Stimulated activated CD4-positive, alpha-beta T cell treated with anti-CD3 and anti-CD28 coated beads, Interleukin-2, amount 100 ng/mL, for 4 hours (primary cell): ENCODE data around the gene PAGE1.
"Not testable (repeated sequence)": the region's sequence is repeated elsewhere in the genome, so short reads cannot be mapped to it uniquely, and the experiment has no call there.

ENCODE experiments used
- DNase-seq: peaks from one replicate; pipeline ENCODE4 v3.0.0-alpha.2; 2020; ENCODE audit warnings: low read depth

Gene PAGE1, protein sequence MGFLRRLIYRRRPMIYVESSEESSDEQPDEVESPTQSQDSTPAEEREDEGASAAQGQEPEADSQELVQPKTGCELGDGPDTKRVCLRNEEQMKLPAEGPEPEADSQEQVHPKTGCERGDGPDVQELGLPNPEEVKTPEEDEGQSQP

GRCh38 chrX:49695276-49696180 lies at the start of gene PAGE1:
Gene PAGE1 (minus strand): TSS chrX:49695984. CDS start chrX:49694770, 1,214 bp downstream.
- no peak for DNase-seq

- not testable (repeated sequence) for DNase-seq
Observed at GRCh38 chrX:49741501-49741900, 45.7 kb upstream of the PAGE1 start.

GRCh38 chrX:49727847-49728246 lies 32.1 kb upstream of the PAGE1 start:
- no peak for DNase-seq

DNA sequence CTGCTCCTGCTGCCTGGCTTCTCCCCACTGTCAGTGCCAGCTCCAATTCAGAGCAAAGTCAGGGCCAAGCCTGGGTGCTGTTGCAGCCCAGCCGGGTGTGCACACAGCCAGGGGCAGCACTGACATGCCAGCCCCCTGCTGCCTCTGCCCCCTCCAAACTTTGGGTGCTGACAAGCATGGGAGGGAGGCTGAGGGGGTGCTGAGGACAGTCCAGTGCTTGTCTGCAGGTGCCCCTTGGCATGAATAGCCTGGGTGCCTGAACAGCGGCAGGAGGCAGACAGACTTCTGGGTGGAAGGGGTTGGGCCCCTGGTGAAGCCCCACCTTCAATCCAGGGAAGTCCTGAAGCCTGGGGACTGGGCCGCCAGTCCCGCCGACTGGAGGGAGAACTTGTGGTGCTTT lies 31.2 kb upstream of the PAGE1 start:
- no peak for DNase-seq

- DNase-seq: no peak
Observed at GRCh38 chrX:49725923-49726904, 30.4 kb upstream of the PAGE1 start.

GRCh38 chrX:49725401-49725800 lies 29.6 kb upstream of the PAGE1 start:
- no peak for DNase-seq

- not testable (repeated sequence) for DNase-seq
Observed at GRCh38 chrX:49720106-49720505, 24.3 kb upstream of the PAGE1 start.

DNA sequence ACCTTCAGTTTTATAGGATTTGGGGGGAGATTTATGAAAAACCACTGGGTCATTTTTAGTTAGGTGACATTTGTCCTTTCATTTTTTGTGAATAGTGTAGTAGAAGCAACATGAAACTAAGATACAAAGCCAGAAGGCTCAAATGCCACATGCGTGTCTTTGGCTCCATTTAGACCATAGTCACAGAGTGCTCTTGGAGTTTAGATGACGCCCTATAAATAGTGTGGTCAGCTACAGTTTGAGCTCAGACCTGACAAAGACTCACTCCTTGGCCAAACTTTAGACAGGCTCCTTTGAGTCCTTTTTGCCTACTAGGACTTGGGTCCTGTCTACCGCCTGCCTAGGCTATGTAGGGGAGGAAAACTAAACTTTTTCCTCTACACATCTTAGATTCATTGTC lies 16.8 kb upstream of the PAGE1 start:
- DNase-seq: no peak

DNA sequence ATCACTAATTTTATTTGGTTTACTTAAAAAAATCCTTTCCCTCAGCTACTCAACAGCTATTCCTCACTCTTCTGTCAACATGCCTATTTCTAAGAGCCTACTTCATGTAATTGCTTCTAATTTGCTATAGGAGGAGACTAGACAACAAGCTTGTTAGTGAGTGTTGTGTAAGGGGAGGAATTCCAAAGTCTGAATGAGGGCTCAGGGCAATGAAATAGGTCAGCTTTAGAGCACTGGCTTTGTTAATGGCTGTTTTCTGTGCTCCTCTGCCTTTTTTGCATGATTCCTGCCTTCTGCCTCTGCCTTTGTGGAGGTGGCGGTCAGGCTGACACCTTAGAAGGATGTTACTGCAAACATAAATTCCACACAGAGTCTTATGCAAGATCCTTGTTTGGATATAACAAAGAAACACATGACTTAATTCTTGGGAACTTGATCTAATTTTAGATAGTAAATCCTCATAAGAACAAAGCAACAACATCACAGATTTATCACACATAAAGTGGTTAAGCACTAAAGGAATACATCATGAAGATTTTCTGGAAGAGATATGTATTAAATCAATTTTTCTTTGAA lies 15.0 kb upstream of the PAGE1 start:
- DNase-seq: no peak

DNA sequence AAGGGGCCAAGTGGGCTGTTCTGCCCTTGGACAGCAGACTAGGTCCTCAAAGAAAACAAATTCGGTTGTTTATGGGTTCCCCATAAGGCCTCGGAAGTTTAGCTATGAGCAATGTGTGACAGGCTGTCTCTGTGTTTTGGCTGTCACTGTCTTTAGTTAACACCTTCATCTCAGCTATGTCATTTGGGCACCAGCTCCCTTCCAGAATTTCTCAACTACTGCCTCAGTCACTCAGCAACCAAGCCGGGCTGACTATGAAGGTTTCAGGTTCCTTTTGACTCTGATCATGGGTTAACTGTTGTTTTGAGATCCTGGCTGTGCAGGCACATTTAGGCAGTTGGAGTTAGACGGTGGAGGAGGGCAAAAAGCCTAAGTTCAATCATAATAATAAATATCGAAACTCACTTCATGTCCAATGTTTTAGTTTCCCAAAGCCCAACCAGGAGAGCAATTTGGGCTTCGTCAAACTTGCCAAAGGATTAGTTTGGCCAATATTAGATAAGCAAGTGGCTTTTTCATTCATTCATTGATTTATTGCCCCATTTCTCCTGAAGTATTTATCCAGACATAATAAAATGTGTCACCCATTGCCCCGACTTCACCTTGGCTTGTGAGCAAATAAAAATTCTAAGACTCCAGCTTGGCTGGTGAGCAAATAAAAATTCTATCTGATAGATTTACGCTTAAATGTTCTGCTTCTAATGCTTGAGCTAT lies 9.1 kb upstream of the PAGE1 start:
- no peak for DNase-seq

DNA sequence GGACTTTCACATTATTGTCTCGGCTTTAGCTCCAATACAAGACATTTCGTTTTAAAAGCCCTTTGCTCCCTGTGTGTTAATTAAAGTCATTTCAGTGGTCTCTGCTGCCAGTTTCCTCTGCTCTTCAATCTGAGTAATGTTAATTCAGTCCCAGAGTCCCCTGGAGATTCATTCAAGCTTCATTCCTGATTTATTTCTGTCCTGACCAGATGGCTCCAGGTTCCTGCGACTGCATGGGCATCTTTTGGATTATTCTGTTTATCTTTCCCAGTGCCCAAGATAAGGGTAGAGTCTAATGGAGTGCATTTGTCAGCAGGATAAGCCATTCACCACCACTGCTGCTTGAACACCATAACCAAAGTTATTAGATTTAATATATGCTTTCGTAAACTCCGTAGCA lies 6.1 kb upstream of the PAGE1 start:
- no peak for DNase-seq

GRCh38 chrX:49701323-49701722 lies 5.5 kb upstream of the PAGE1 start:
- DNase-seq: no peak

DNA sequence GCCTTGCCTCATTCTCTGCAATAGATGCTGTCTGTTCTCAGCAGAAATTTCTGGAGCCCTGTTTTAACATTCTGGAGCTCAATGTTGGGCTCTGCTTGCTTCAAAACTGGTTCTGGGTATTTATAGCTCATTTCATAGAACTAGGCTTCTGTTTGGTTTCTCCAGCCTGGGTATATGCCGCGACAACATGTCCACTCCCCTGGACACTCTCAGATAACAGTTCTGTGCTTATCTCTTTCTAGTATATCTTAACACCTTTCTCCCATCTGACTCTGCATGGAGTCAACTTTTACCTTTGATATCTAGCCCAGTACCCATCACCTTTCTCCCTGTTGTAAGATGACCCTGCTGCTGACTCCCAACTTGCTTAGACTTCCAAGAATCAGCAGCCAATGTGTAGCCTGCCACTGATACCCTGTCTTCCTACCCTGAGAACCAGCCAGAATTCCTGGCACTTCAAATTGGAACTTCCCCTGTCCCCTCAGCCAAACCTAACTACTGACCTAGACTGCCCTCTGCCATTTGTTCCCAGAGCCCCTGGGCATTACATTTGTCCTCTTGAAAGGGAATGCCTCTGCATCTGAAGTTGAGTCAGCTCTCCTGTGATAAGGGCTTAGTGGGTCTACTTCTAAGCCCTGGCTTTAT lies 20.6 kb downstream of the PAGE1 start:
- DNase-seq: no peak

- no peak for DNase-seq
Observed at GRCh38 chrX:49673394-49673793, 22.4 kb downstream of the PAGE1 start.

- DNase-seq: no peak
Observed at GRCh38 chrX:49664824-49665223, 31.0 kb downstream of the PAGE1 start.

- DNase-seq: no peak
Observed at GRCh38 chrX:49661881-49662280, 33.9 kb downstream of the PAGE1 start.

DNA sequence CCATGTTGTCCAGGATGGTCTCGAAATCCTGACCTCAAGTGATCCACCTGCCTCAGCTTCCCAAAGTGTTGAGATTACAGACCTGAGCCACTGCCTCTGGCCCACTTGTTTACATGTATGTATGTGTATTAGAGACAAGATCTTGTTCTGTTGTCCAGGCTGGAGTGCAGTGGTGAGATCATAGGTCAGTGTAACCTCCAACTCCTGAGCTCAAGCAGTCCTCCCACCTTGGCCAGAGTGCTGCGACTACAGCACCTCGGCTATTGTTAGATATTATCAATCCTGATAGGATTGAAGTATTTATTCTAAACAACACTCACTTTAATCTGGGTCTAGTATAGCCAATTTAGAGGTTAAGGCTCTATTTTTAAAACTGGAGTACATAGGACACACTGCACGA lies 36.0 kb downstream of the PAGE1 start:
- no peak for DNase-seq

DNA sequence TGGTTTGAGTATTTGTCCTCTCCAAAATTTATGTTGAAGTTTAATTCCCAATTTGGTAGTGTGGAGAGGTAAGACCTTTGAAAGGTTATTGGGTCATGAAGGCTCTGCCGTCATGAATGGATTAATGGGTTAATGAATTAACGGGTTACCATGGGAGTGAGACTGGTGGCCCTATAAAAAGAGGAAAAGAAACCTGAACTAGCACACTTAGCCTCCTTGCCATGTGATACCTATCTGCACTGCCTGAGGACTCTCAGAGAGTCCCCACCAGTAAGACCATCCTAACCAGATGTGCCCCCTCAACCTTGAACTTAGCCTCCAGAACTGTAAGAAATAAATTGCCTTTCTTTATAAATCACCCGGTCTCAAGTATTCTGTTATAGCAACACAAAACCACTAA lies 39.3 kb downstream of the PAGE1 start:
- DNase-seq: no peak

GRCh38 chrX:49644991-49645637 lies 50.7 kb downstream of the PAGE1 start:
- DNase-seq: no peak
